Measurements from ENCODE around the gene TMEM260. TPM values are rescaled to one million over a fixed set of nuclear protein-coding genes. Genes with fewer than 3 reads are reported as not detected.

TMEM260 gene
- total and polyA plus RNA-seq, 10 of the 15 experiments (the other 5 are each of a cell fraction or from before 2014, with no cell fraction given), result 3.2 to 13.6 (median 11.0) TPM

- no peaks in the 10 kb centered on the region for H3K79me2 ChIP-seq (ENCODE audit: control insufficient read depth, insufficient read depth, low read length)
- no peak overlapping the region for H2AFZ ChIP-seq (ENCODE audit: control insufficient read depth, low read depth, low read length)
- H3K9ac ChIP-seq (ENCODE audit: control insufficient read depth, insufficient read depth, low read length), result no peak overlapping the region
- POLR2A ChIA-PET, result no interaction called here
- in situ Hi-C loops (cut with MboI) (no loop called here), intact Hi-C loops (cut with micrococcal nuclease; ENCODE audit: unreplicated experiment) (no loop called here)
- ATAC-seq (no peak), DNase-seq (ENCODE audit: low read depth, low spot score) (no peak), FAIRE-seq (no peak)
- peaks cover 0 to 5% of the 10 kb centered on the region in 2 experiments; a peak in 1 of 4 replicates for H3K36me3 ChIP-seq (ENCODE audit: control insufficient read depth in 2 of 2, insufficient read depth in 2 of 2, low read length in 1 of 2)
- BruUV-seq (replicated peaks), result no TSS peak
- WGBS (ENCODE audit: insufficient coverage, insufficient replicate concordance, low lambda C conversion rate, missing lambda C conversion rate), result 83% methylated on average over 5 of the region's 5 CpGs
- CTCF ChIA-PET, result no interaction called here
- no peaks in the 10 kb centered on the region for H3K4me1 ChIP-seq (ENCODE audit: control insufficient read depth, insufficient read depth, low read length)
- H3K27me3 ChIP-seq (replicated peaks in 1 of 2; ENCODE audit: control insufficient read depth in 2 of 2, insufficient read depth in 2 of 2, low read length in 1 of 2), result no peaks in the 10 kb centered on the region
- RAD21 ChIA-PET (ENCODE audit: unreplicated experiment), result no interaction called here
- H4K20me1 ChIP-seq (ENCODE audit: control insufficient read depth, insufficient read depth), result no peaks in the 10 kb centered on the region
- TF ChIP-seq RELB (IDR thresholded peaks at IDR 0.05; ENCODE audit: low read depth), result no peak
- no peak for TF ChIP-seq SREBF1 (IDR thresholded peaks at IDR 0.05; ENCODE audit: low read length)
- TF ChIP-seq EED (IDR thresholded peaks at IDR 0.05; ENCODE audit: low read depth), result no peak
- no peak for TF ChIP-seq RUNX3 (IDR thresholded peaks at IDR 0.05; ENCODE audit: low read length)
- H3K4me3 ChIP-seq, result no peak overlapping the region
- H3K9me3 ChIP-seq (replicated peaks; ENCODE audit: control insufficient read depth, insufficient read depth, low read length), result no peaks in the 10 kb centered on the region
- H3K27ac ChIP-seq (ENCODE audit: control insufficient read depth, insufficient read depth), result no peak overlapping the region
- H3K4me2 ChIP-seq (ENCODE audit: control insufficient read depth, insufficient read depth), result no peak overlapping the region
- SMC1A ChIA-PET (ENCODE audit: uncharacterized antibody, unreplicated experiment), result no interaction called here
These were observed 13.3 kb downstream of the TMEM260 start for GRCh38 chr14:56592746-56593544.

- ChIA-PET SMC1A (ENCODE audit: uncharacterized antibody, unreplicated experiment) (no interaction called here), POLR2A (no interaction called here), RAD21 (ENCODE audit: unreplicated experiment) (no interaction called here), CTCF (no interaction called here)
- no peak overlapping the region for H3K9ac ChIP-seq (ENCODE audit: control insufficient read depth, insufficient read depth, low read length)
- H3K79me2 ChIP-seq (ENCODE audit: control insufficient read depth, insufficient read depth, low read length), result no peaks in the 10 kb centered on the region
- H3K4me2 ChIP-seq (ENCODE audit: control insufficient read depth, insufficient read depth), result no peak overlapping the region
- no peak overlapping the region for H3K27ac ChIP-seq (ENCODE audit: control insufficient read depth, insufficient read depth)
- no peaks in the 10 kb centered on the region for H3K27me3 ChIP-seq (replicated peaks in 1 of 2; ENCODE audit: control insufficient read depth in 2 of 2, insufficient read depth in 2 of 2, low read length in 1 of 2)
- in situ Hi-C loops (cut with MboI) (no loop called here), intact Hi-C loops (cut with micrococcal nuclease; ENCODE audit: unreplicated experiment) (no loop called here)
- no peaks in the 10 kb centered on the region for H4K20me1 ChIP-seq (ENCODE audit: control insufficient read depth, insufficient read depth)
- H3K36me3 ChIP-seq (ENCODE audit: control insufficient read depth in 2 of 2, insufficient read depth in 2 of 2, low read length in 1 of 2), result peaks cover 0 to 3% of the 10 kb centered on the region in 2 experiments; a peak in 1 of 4 replicates
- H2AFZ ChIP-seq (ENCODE audit: control insufficient read depth, low read depth, low read length), result no peak overlapping the region
- no TSS peak for BruUV-seq (replicated peaks)
- ATAC-seq, result no peak
- DNase-seq (ENCODE audit: low read depth, low spot score), result no peak
- 100% methylated on average over 1 of the region's 1 CpG for WGBS (ENCODE audit: insufficient coverage, insufficient replicate concordance, low lambda C conversion rate, missing lambda C conversion rate)
- no peak for FAIRE-seq
- no peak overlapping the region for H3K4me3 ChIP-seq
- no peaks in the 10 kb centered on the region for H3K4me1 ChIP-seq (ENCODE audit: control insufficient read depth, insufficient read depth, low read length)
- no peaks in the 10 kb centered on the region for H3K9me3 ChIP-seq (replicated peaks; ENCODE audit: control insufficient read depth, insufficient read depth, low read length)
- TF ChIP-seq E2F4 (IDR thresholded peaks at IDR 0.05; ENCODE audit: low read depth, low read length), result no peak
- no peak for TF ChIP-seq PBX3 (IDR thresholded peaks at IDR 0.05; ENCODE audit: insufficient replicate concordance, low read depth, low read length)
- TF ChIP-seq PML (IDR thresholded peaks at IDR 0.05; ENCODE audit: low read length), result no peak
- TF ChIP-seq EZH2 (IDR thresholded peaks at IDR 0.05; ENCODE audit: borderline replicate concordance, control insufficient read depth, low read depth, low read length), result no peak
- TF ChIP-seq SREBF1 (IDR thresholded peaks at IDR 0.05; ENCODE audit: low read length), result no peak
- no peak for TF ChIP-seq RFX5 (IDR thresholded peaks at IDR 0.05; ENCODE audit: low read depth, low read length)
- TF ChIP-seq NR2C1 (IDR thresholded peaks at IDR 0.05), result no peak
- no peak for TF ChIP-seq MTA2 (IDR thresholded peaks at IDR 0.05; ENCODE audit: low read depth)
- TF ChIP-seq IRF3 (IDR thresholded peaks at IDR 0.05), result no peak
These were observed 14.8 kb downstream of the TMEM260 start for GRCh38 chr14:56594428-56594827.

Data from GM12878 (cell line).